Kidney (tissue), 14 donors: ENCODE results near the gene HSPA12A. TPM values are rescaled to one million over a fixed set of nuclear protein-coding genes. Genes with fewer than 3 reads are reported as not detected.

ENCODE experiments used
- DNase-seq, 5 donors: peaks; one replicate each; pipeline ENCODE4 v3.0.0-alpha.2; 2013 to 2020
- FAIRE-seq: peaks from 2 replicates; lab custom pipeline; 2012; peaks lifted over from hg19 to GRCh38; lab: Jason Lieb, UNC
- H3K27ac ChIP-seq, 2 donors: one replicate each; pipeline ENCODE4 v1.7.0; 2013; ENCODE audit warnings: low read depth in 2 of 2, low read length in 2 of 2, inconsistent platforms in 1 of 2
- H3K27me3 ChIP-seq: one replicate; pipeline ENCODE4 v1.7.1; 2013; ENCODE audit warnings: low read length, inconsistent platforms; ENCODE audit not compliant: control insufficient read depth, insufficient read depth
- H3K36me3 ChIP-seq, 3 donors: one replicate each; pipeline versions ENCODE4 v1.7.0 to v1.7.1; 2013; ENCODE audit warnings: low read length in 3 of 3, control low read depth in 1 of 3, inconsistent platforms in 1 of 3; ENCODE audit not compliant: insufficient read depth in 3 of 3, control insufficient read depth in 2 of 3
- H3K4me1 ChIP-seq, 3 donors: one replicate each; pipeline versions ENCODE4 v1.7.0 to v1.7.1; 2013; ENCODE audit warnings: low read length in 3 of 3, inconsistent platforms in 1 of 3, low read depth in 1 of 3; ENCODE audit not compliant: control insufficient read depth in 2 of 3, insufficient read depth in 2 of 3
- H3K4me3 ChIP-seq, 3 donors: one replicate each; pipeline versions ENCODE4 v1.7.0 to v1.8.1; 2013; ENCODE audit warnings: low read length in 3 of 3, control low read depth in 1 of 3, inconsistent platforms in 1 of 3
- H3K9ac ChIP-seq, 3 donors: one replicate each; pipeline versions ENCODE4 v1.7.0 to v1.7.1; 2013; ENCODE audit warnings: low read length in 3 of 3, control low read depth in 1 of 3, inconsistent platforms in 1 of 3
- H3K9me3 ChIP-seq, 3 donors: one replicate each; pipeline versions ENCODE4 v1.7.0 to v1.7.1; 2013; ENCODE audit warnings: low read length in 3 of 3, control low read depth in 1 of 3, inconsistent platforms in 1 of 3; ENCODE audit not compliant: control insufficient read depth in 2 of 3, insufficient read depth in 1 of 3
- CTCF ChIP-seq: IDR thresholded peaks from 3 replicates; pipeline ENCODE4 v1.5.1; 2012; ENCODE audit warnings: mild to moderate bottlenecking, moderate library complexity, borderline replicate concordance; ENCODE audit not compliant: insufficient read depth; ENCODE audit errors: extremely low read depth
- intact Hi-C: fragments of 100-400 bp; cut with DNase I; formaldehyde crosslinking; loops from one replicate; pipeline ENCODE4 v1.11.1; 2022
- polyA plus RNA-seq: library from polyadenylated mRNA; stranded (reverse); fragments of 350-450 nt; fragmentation: Illumina TruSeq; extraction: RNeasy Lipid Tissue Mini Kit (QIAGEN cat#74804); gene quantifications from one replicate; pipeline ENCODE4 v1.2.3, GENCODE V29; 2014; ENCODE audit warnings: low read depth, low replicate concordance; ENCODE audit not compliant: insufficient read depth
- total RNA-seq: library from RNA; stranded (reverse); fragmentation: NEBNext Ultra II Directional; extraction: Animal tissue kit (Norgen Biotek cat#: 25700); gene quantifications from one replicate; pipeline ENCODE4 v1.2.1, GENCODE V29; 2021
- donor health status: control.
- donor health status: control.
- donor health status: control.
- donor health status: control.
- donor health status: control.
- donor health status: DM: yes; HTN: yes; CAD: no.
- donor health status: Normal renal cell carcinoma (clear cell type).

HSPA12A gene
- total and polyA plus RNA-seq, 2 donors from 2014 or later, result 18.9 to 33.5 TPM

GRCh38 chr10:116719804-116720203 lies 22.6 kb downstream of the HSPA12A start:
- DNase-seq (peak in 1 of 5 donors; percentile 48), FAIRE-seq (no peak)
- Histone ChIP-seq H3K27ac (peak overlapping the region; percentile 38 to 76), H3K36me3 (no peaks in the 10 kb centered on the region), H3K4me1 (peaks cover 15 to 72% (median 56%) of the 10 kb centered on the region in 3 donors), H3K9me3 (no peaks in the 10 kb centered on the region), H3K4me3 (no peak overlapping the region), H3K27me3 (no peaks in the 10 kb centered on the region), H3K9ac (no peak overlapping the region)
- intact Hi-C loops, result no loop called here
- TF ChIP-seq CTCF, result no peak

GRCh38 chr10:116718058-116718457 lies 24.3 kb downstream of the HSPA12A start:
- H3K27me3 ChIP-seq, result no peaks in the 10 kb centered on the region
- H3K4me1 ChIP-seq, result peaks cover 14 to 62% (median 41%) of the 10 kb centered on the region in 3 donors
- DNase-seq (no peak), FAIRE-seq (no peak)
- no peak overlapping the region for H3K4me3 ChIP-seq
- H3K36me3 ChIP-seq, result no peaks in the 10 kb centered on the region
- TF ChIP-seq CTCF, result no peak
- H3K9me3 ChIP-seq, result no peaks in the 10 kb centered on the region
- no peak overlapping the region for H3K27ac ChIP-seq
- intact Hi-C loops, result no loop called here
- H3K9ac ChIP-seq, result no peak overlapping the region

DNA sequence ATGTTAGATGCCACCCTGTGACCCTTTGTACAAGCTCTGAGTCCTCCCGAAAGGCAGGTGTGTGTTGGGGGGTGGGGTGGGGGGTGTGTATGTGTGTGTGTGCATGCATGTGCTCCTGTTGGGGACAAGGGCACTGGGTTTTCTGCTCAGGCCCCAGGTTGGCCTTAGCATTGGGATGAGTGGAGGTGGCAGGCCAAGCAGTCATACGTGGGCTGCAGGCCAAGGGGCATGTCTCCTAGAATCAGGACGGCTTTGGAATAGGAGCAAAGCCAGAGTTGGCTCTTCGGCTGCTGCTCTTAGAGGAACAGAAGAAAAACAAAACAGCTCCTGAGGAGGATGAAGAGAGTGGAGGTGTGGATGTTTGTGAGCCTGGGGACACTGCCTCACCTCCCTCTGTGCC lies 26.0 kb downstream of the HSPA12A start:
- intact Hi-C loops, result no loop called here
- FAIRE-seq, result no peak
- no peak for DNase-seq
- Histone ChIP-seq H3K27me3 (no peaks in the 10 kb centered on the region), H3K9ac (no peak overlapping the region), H3K4me3 (no peak overlapping the region), H3K27ac (no peak overlapping the region), H3K9me3 (no peaks in the 10 kb centered on the region), H3K36me3 (no peaks in the 10 kb centered on the region), H3K4me1 (peaks cover 10 to 47% (median 32%) of the 10 kb centered on the region in 3 donors)
- TF ChIP-seq CTCF, result no peak

GRCh38 chr10:116715839-116716377 lies 26.5 kb downstream of the HSPA12A start:
- DNase-seq (no peak), FAIRE-seq (no peak)
- Histone ChIP-seq H3K27me3 (no peaks in the 10 kb centered on the region), H3K4me3 (no peak overlapping the region), H3K27ac (no peak overlapping the region), H3K4me1 (peaks cover 7 to 49% (median 36%) of the 10 kb centered on the region in 3 donors), H3K9ac (no peak overlapping the region), H3K9me3 (no peaks in the 10 kb centered on the region), H3K36me3 (no peaks in the 10 kb centered on the region)
- no peak for TF ChIP-seq CTCF
- intact Hi-C loops, result no loop called here
